Measurements from ENCODE around the gene GPC5.

GRCh38 chr13:92622905-92623304, 1224.5 kb downstream of the GPC5 start:
- TF ChIP-seq CTCF (IDR thresholded peaks at IDR 0.05; ENCODE audit: low read length): no peak
- TF ChIP-seq EZH2 (IDR thresholded peaks at IDR 0.05; ENCODE audit: borderline replicate concordance, low read length): no peak

Measured in OCI-LY1 (cell line).